Measurements from ENCODE around the gene POLR2L.
A peak's percentile ranks its signal among the peaks of the same experiment; 100 is the strongest.

POLR2L gene

GRCh38 chr11:825366-826226 lies 16.7 kb downstream of the POLR2L start:
- FAIRE-seq: no peak
- TF ChIP-seq SPI1 (IDR thresholded peaks at IDR 0.05; ENCODE audit: low read depth, low read length): no peak
- TF ChIP-seq POLR2A (IDR thresholded peaks at IDR 0.05; ENCODE audit: low read depth, low read length): peak; percentile 23; the same call in 1 of the 2 replicates
- TF ChIP-seq POU2F2 (IDR thresholded peaks at IDR 0.05; ENCODE audit: low read depth, low read length): no peak
- TF ChIP-seq PAX5 (IDR thresholded peaks at IDR 0.05; ENCODE audit: insufficient read depth, low read length, severe bottlenecking): no peak
- no peak for DNase-seq (ENCODE audit: insufficient read length, low spot score)

- TF ChIP-seq TAF1 (IDR thresholded peaks at IDR 0.05; ENCODE audit: low read depth, low read length) (no peak), POLR2A (IDR thresholded peaks at IDR 0.05; ENCODE audit: low read depth, low read length) (no peak), SPI1 (IDR thresholded peaks at IDR 0.05; ENCODE audit: low read depth, low read length) (no peak), POU2F2 (IDR thresholded peaks at IDR 0.05; ENCODE audit: low read depth, low read length) (no peak), PAX5 (IDR thresholded peaks at IDR 0.05; ENCODE audit: insufficient read depth, low read length, severe bottlenecking) (no peak), POLR2AphosphoS5 (IDR thresholded peaks at IDR 0.05; ENCODE audit: low read depth, low read length) (no peak)
- DNase-seq (ENCODE audit: insufficient read length, low spot score) (no peak), FAIRE-seq (no peak)
Measured at GRCh38 chr11:824942-825341, 17.4 kb downstream of the POLR2L start.

GRCh38 chr11:824292-824880 lies 17.9 kb downstream of the POLR2L start:
- FAIRE-seq: no peak
- TF ChIP-seq PAX5 (IDR thresholded peaks at IDR 0.05; ENCODE audit: insufficient read depth, low read length, severe bottlenecking): no peak
- no peak for TF ChIP-seq POU2F2 (IDR thresholded peaks at IDR 0.05; ENCODE audit: low read depth, low read length)
- no peak for TF ChIP-seq TAF1 (IDR thresholded peaks at IDR 0.05; ENCODE audit: low read depth, low read length)
- no peak for TF ChIP-seq POLR2AphosphoS5 (IDR thresholded peaks at IDR 0.05; ENCODE audit: low read depth, low read length)
- TF ChIP-seq POLR2A (IDR thresholded peaks at IDR 0.05; ENCODE audit: low read depth, low read length): no peak
- no peak for TF ChIP-seq SPI1 (IDR thresholded peaks at IDR 0.05; ENCODE audit: low read depth, low read length)

GRCh38 chr11:823441-824291 lies 18.7 kb downstream of the POLR2L start:
- TF ChIP-seq PAX5 (IDR thresholded peaks at IDR 0.05; ENCODE audit: insufficient read depth, low read length, severe bottlenecking): no peak
- no peak for TF ChIP-seq TAF1 (IDR thresholded peaks at IDR 0.05; ENCODE audit: low read depth, low read length)
- no peak for TF ChIP-seq POU2F2 (IDR thresholded peaks at IDR 0.05; ENCODE audit: low read depth, low read length)
- no peak for TF ChIP-seq POLR2A (IDR thresholded peaks at IDR 0.05; ENCODE audit: low read depth, low read length)
- no peak for TF ChIP-seq POLR2AphosphoS5 (IDR thresholded peaks at IDR 0.05; ENCODE audit: low read depth, low read length)
- no peak for TF ChIP-seq SPI1 (IDR thresholded peaks at IDR 0.05; ENCODE audit: low read depth, low read length)
- DNase-seq (ENCODE audit: insufficient read length, low spot score) (no peak), FAIRE-seq (no peak)

More at GRCh38 chr11:824292-824880, 17.9 kb downstream of the POLR2L start:
- no peak for DNase-seq (ENCODE audit: insufficient read length, low spot score)

- FAIRE-seq (no peak), DNase-seq (ENCODE audit: insufficient read length, low spot score) (no peak)
- TF ChIP-seq POU2F2 (IDR thresholded peaks at IDR 0.05; ENCODE audit: low read depth, low read length): no peak
- TF ChIP-seq POLR2AphosphoS5 (IDR thresholded peaks at IDR 0.05; ENCODE audit: low read depth, low read length): no peak
- no peak for TF ChIP-seq PAX5 (IDR thresholded peaks at IDR 0.05; ENCODE audit: insufficient read depth, low read length, severe bottlenecking)
- no peak for TF ChIP-seq SPI1 (IDR thresholded peaks at IDR 0.05; ENCODE audit: low read depth, low read length)
- TF ChIP-seq TAF1 (IDR thresholded peaks at IDR 0.05; ENCODE audit: low read depth, low read length): no peak
- TF ChIP-seq POLR2A (IDR thresholded peaks at IDR 0.05; ENCODE audit: low read depth, low read length): no peak
Measured at GRCh38 chr11:821512-822371, 20.6 kb downstream of the POLR2L start.

GRCh38 chr11:820655-821511 lies 21.4 kb downstream of the POLR2L start:
- FAIRE-seq (no peak), DNase-seq (ENCODE audit: insufficient read length, low spot score) (no peak)
- TF ChIP-seq POLR2A (IDR thresholded peaks at IDR 0.05; ENCODE audit: low read depth, low read length) (no peak), POLR2AphosphoS5 (IDR thresholded peaks at IDR 0.05; ENCODE audit: low read depth, low read length) (no peak), POU2F2 (IDR thresholded peaks at IDR 0.05; ENCODE audit: low read depth, low read length) (no peak), TAF1 (IDR thresholded peaks at IDR 0.05; ENCODE audit: low read depth, low read length) (no peak), SPI1 (IDR thresholded peaks at IDR 0.05; ENCODE audit: low read depth, low read length) (no peak), PAX5 (IDR thresholded peaks at IDR 0.05; ENCODE audit: insufficient read depth, low read length, severe bottlenecking) (no peak)

- DNase-seq (ENCODE audit: insufficient read length, low spot score) (peak; percentile 92), FAIRE-seq (no peak)
- TF ChIP-seq TAF1 (IDR thresholded peaks at IDR 0.05; ENCODE audit: low read depth, low read length) (0 out of 2 replicates have a peak, but pooled peaks have one; percentile 10), POLR2AphosphoS5 (IDR thresholded peaks at IDR 0.05; ENCODE audit: low read depth, low read length) (no peak), POU2F2 (IDR thresholded peaks at IDR 0.05; ENCODE audit: low read depth, low read length) (no peak), POLR2A (IDR thresholded peaks at IDR 0.05; ENCODE audit: low read depth, low read length) (no peak), SPI1 (IDR thresholded peaks at IDR 0.05; ENCODE audit: low read depth, low read length) (no peak), PAX5 (IDR thresholded peaks at IDR 0.05; ENCODE audit: insufficient read depth, low read length, severe bottlenecking) (no peak)
Measured at GRCh38 chr11:819943-820649, 22.2 kb downstream of the POLR2L start.
